ENCODE measurements around the gene BBX. TPM values are rescaled to one million over a fixed set of nuclear protein-coding genes. Genes with fewer than 3 reads are reported as not detected.

The BBX gene
- total and polyA plus RNA-seq, 2 experiments from 2014 or later: 52.4 to 60.8 TPM

- WGBS, 2 experiments (ENCODE audit: low coverage in 1 of 2, low lambda C conversion rate in 2 of 2, missing lambda C conversion rate in 2 of 2): 92 to 95% methylated on average over 1 of the region's 1 CpG
- peak; percentile 40 for DNase-seq
- in situ Hi-C loops (cut with MboI): no loop called here
These were observed 258.5 kb downstream of the BBX start for GRCh38 chr3:107781253-107781652.

GRCh38 chr3:107782054-107782453 is 259.3 kb downstream of the BBX start:
- peaks cover 9% of the 10 kb centered on the region; the same call in 1 of the 2 replicates for H3K36me3 ChIP-seq (ENCODE audit: low read depth)
- H3F3A ChIP-seq (ENCODE audit: insufficient read depth): no peaks in the 10 kb centered on the region
- no peaks in the 10 kb centered on the region for H3K79me2 ChIP-seq (ENCODE audit: insufficient read depth)
- H4K20me1 ChIP-seq (ENCODE audit: insufficient read depth): no peaks in the 10 kb centered on the region
- no peak overlapping the region for H2AFZ ChIP-seq
- no peak overlapping the region for H3K27ac ChIP-seq
- no peaks in the 10 kb centered on the region for H3K27me3 ChIP-seq (replicated peaks; ENCODE audit: insufficient read depth)
- H3K4me2 ChIP-seq (ENCODE audit: unreplicated experiment): no peak overlapping the region
- peaks cover 10% of the 10 kb centered on the region; the same call in 1 of the 2 replicates for H3K4me1 ChIP-seq (ENCODE audit: insufficient read depth)
- in situ Hi-C loops (cut with MboI): no loop called here
- no peak overlapping the region for H3K9ac ChIP-seq
- TF ChIP-seq EZH2phosphoT487 (IDR thresholded peaks at IDR 0.05; ENCODE audit: insufficient read depth, low read depth) (no peak), EZH2 (IDR thresholded peaks at IDR 0.05; ENCODE audit: insufficient read depth, poor library complexity, severe bottlenecking) (no peak)
- H3K9me2 ChIP-seq (ENCODE audit: insufficient read depth): peaks cover 5% of the 10 kb centered on the region; the same call in 1 of the 2 replicates
- H3K9me3 ChIP-seq (ENCODE audit: low read depth): no peaks in the 10 kb centered on the region
- H3K4me3 ChIP-seq: no peak overlapping the region
- no peak for DNase-seq
- WGBS, 2 experiments (ENCODE audit: low coverage in 1 of 2, low lambda C conversion rate in 2 of 2, missing lambda C conversion rate in 2 of 2): 96 to 100% methylated on average over 2 of the region's 2 CpGs

More at GRCh38 chr3:107781253-107781652, 258.5 kb downstream of the BBX start:
- Histone ChIP-seq H3K36me3 (ENCODE audit: low read depth) (peaks cover 13% of the 10 kb centered on the region; the same call in 1 of the 2 replicates), H3K4me1 (ENCODE audit: insufficient read depth) (peaks cover 10% of the 10 kb centered on the region; the same call in 1 of the 2 replicates), H3K9me3 (ENCODE audit: low read depth) (no peaks in the 10 kb centered on the region), H3K79me2 (ENCODE audit: insufficient read depth) (no peaks in the 10 kb centered on the region), H3F3A (ENCODE audit: insufficient read depth) (no peaks in the 10 kb centered on the region), H3K4me2 (ENCODE audit: unreplicated experiment) (no peak overlapping the region), H2AFZ (no peak overlapping the region), H3K9me2 (ENCODE audit: insufficient read depth) (peaks cover 5% of the 10 kb centered on the region; the same call in 1 of the 2 replicates), H3K27ac (no peak overlapping the region), H3K4me3 (no peak overlapping the region), H3K9ac (no peak overlapping the region), H3K27me3 (replicated peaks; ENCODE audit: insufficient read depth) (no peaks in the 10 kb centered on the region), H4K20me1 (ENCODE audit: insufficient read depth) (no peaks in the 10 kb centered on the region)
- TF ChIP-seq EZH2 (IDR thresholded peaks at IDR 0.05; ENCODE audit: insufficient read depth, poor library complexity, severe bottlenecking) (no peak), EZH2phosphoT487 (IDR thresholded peaks at IDR 0.05; ENCODE audit: insufficient read depth, low read depth) (no peak)

GRCh38 chr3:107790612-107791011 is 267.9 kb downstream of the BBX start:
- Histone ChIP-seq H3K36me3 (ENCODE audit: low read depth) (peaks cover 8% of the 10 kb centered on the region; the same call in 1 of the 2 replicates), H3K27me3 (replicated peaks; ENCODE audit: insufficient read depth) (no peaks in the 10 kb centered on the region), H3K4me3 (no peak overlapping the region), H3K79me2 (ENCODE audit: insufficient read depth) (no peaks in the 10 kb centered on the region), H4K20me1 (ENCODE audit: insufficient read depth) (no peaks in the 10 kb centered on the region), H3K4me1 (ENCODE audit: insufficient read depth) (no peaks in the 10 kb centered on the region), H3K9me3 (ENCODE audit: low read depth) (no peaks in the 10 kb centered on the region), H3K9ac (no peak overlapping the region), H3K4me2 (ENCODE audit: unreplicated experiment) (no peak overlapping the region), H3F3A (ENCODE audit: insufficient read depth) (no peaks in the 10 kb centered on the region), H2AFZ (no peak overlapping the region), H3K9me2 (ENCODE audit: insufficient read depth) (peaks cover 1% of the 10 kb centered on the region; the same call in 1 of the 2 replicates), H3K27ac (no peak overlapping the region)
- DNase-seq: no peak
- in situ Hi-C loops (cut with MboI): no loop called here
- TF ChIP-seq EZH2 (IDR thresholded peaks at IDR 0.05; ENCODE audit: insufficient read depth, poor library complexity, severe bottlenecking) (no peak), EZH2phosphoT487 (IDR thresholded peaks at IDR 0.05; ENCODE audit: insufficient read depth, low read depth) (no peak)
- WGBS, 2 experiments (ENCODE audit: low coverage in 1 of 2, low lambda C conversion rate in 2 of 2, missing lambda C conversion rate in 2 of 2): 98 to 99% methylated on average over 6 of the region's 6 CpGs

- no peaks in the 10 kb centered on the region for H3K4me1 ChIP-seq (ENCODE audit: insufficient read depth)
- H3K79me2 ChIP-seq (ENCODE audit: insufficient read depth): no peaks in the 10 kb centered on the region
- no peaks in the 10 kb centered on the region for H3K9me3 ChIP-seq (ENCODE audit: low read depth)
- no peak overlapping the region for H3K4me3 ChIP-seq
- H3F3A ChIP-seq (ENCODE audit: insufficient read depth): no peaks in the 10 kb centered on the region
- H3K36me3 ChIP-seq (ENCODE audit: low read depth): peaks cover 8% of the 10 kb centered on the region; the same call in 1 of the 2 replicates
- no peaks in the 10 kb centered on the region for H4K20me1 ChIP-seq (ENCODE audit: insufficient read depth)
- no peaks in the 10 kb centered on the region for H3K9me2 ChIP-seq (ENCODE audit: insufficient read depth)
- no peak overlapping the region for H3K9ac ChIP-seq
- H2AFZ ChIP-seq: no peak overlapping the region
- no peak for DNase-seq
- WGBS, 2 experiments (ENCODE audit: low coverage in 1 of 2, low lambda C conversion rate in 2 of 2, missing lambda C conversion rate in 2 of 2): 96 to 100% methylated on average over 1 of the region's 1 CpG
- no peak overlapping the region for H3K4me2 ChIP-seq (ENCODE audit: unreplicated experiment)
- TF ChIP-seq EZH2phosphoT487 (IDR thresholded peaks at IDR 0.05; ENCODE audit: insufficient read depth, low read depth) (no peak), EZH2 (IDR thresholded peaks at IDR 0.05; ENCODE audit: insufficient read depth, poor library complexity, severe bottlenecking) (no peak)
- in situ Hi-C loops (cut with MboI): no loop called here
- no peaks in the 10 kb centered on the region for H3K27me3 ChIP-seq (replicated peaks; ENCODE audit: insufficient read depth)
- no peak overlapping the region for H3K27ac ChIP-seq
These were observed 268.3 kb downstream of the BBX start for GRCh38 chr3:107791027-107791426.

All from GM23248 (cell line).